Erythroblast (primary cell): ENCODE results near the gene LFNG.

Experiments used
- GATA1 ChIP-seq: IDR thresholded peaks from 2 replicates; pipeline ENCODE4 v1.6.1; 2011; ENCODE audit warnings: low read depth, mild to moderate bottlenecking, control low read depth, low read length, moderate library complexity
- POLR2A ChIP-seq: IDR thresholded peaks from 2 replicates; pipeline ENCODE4 v1.6.1; 2011; ENCODE audit warnings: mild to moderate bottlenecking, low read length

DNA sequence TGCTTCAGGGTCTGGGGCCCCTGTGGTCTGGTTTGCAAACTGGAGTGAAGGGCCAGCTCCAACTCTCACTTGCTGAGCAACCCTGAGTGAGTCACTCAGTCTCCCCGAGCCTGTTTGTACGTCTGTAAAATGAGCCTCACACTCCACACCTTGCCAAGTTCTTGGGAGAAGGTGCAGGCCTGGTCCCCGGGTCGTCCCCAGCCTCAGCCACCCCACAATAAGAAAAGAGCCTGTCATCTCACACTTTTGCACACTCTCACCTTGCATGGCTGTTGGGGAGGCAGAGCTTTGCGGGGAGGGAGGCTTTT is 48.6 kb upstream of the LFNG start:
- no peak for TF ChIP-seq POLR2A
- no peak for TF ChIP-seq GATA1
